ENCODE data around the gene OSBPL10. TPM values are rescaled to one million over a fixed set of nuclear protein-coding genes. Genes with fewer than 3 reads are reported as not detected.

Gene OSBPL10
- polyA plus RNA-seq, 1 donor = 12.4 TPM

DNA sequence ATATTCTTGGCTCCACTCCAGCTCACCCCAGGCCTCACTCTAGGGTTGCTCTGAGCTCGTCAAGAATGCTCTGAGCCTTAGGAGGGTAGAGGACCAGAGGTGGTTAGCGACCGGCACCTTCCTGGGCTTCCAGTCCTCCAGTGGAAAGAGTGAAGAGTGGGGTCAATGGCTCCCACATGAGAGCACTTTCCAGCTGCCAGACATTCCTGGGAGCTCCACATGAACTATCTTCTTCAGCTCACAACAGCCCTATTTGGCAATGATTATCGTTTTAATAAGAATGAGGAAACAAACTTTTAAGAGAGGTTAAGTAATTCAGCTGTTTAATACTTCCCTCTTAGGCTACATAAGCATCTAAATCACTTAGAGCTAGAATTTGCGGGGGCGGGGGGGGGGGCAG, 309.1 kb downstream of the OSBPL10 start:
- no CpG with 5 or more reads among the region's 6 CpGs for WGBS (ENCODE audit: insufficient coverage, low lambda C conversion rate)
- H3K4me1 ChIP-seq (ENCODE audit: control insufficient read depth, insufficient read depth, low read length) = peaks cover 5% of the 10 kb centered on the region
- no peaks in the 10 kb centered on the region for H3K9me3 ChIP-seq (ENCODE audit: control insufficient read depth, low read depth, low read length)
- no peak overlapping the region for H3K27ac ChIP-seq (ENCODE audit: low read length)
- DNase-seq = peak in 1 of 2 donors; percentile 37
- no peak overlapping the region for H3K4me3 ChIP-seq (ENCODE audit: low read length)
- peaks cover 5% of the 10 kb centered on the region for H3K36me3 ChIP-seq (ENCODE audit: control insufficient read depth, insufficient read depth, low read length)
- no peaks in the 10 kb centered on the region for H3K27me3 ChIP-seq (ENCODE audit: control insufficient read depth, insufficient read depth, low read length)

DNA sequence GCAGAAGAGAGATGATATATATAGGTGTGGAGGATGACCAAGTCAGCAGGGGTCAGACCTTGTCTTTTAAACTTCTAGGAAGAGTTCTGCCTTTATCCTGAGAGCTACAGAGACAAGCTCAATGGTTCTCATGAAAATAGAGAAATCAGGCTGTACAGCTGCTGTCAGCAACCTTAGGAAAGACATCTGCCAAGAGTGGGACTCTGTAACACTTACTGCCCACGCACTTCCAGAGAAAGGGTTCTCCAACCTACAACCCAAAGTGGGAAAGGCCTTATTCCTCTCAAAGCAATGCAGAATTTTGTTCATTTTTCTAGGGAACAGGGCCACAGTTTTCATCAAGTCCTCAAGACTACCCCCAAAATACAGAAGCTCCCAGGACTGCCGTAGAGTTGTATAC, 309.6 kb downstream of the OSBPL10 start:
- no peaks in the 10 kb centered on the region for H3K27me3 ChIP-seq (ENCODE audit: control insufficient read depth, insufficient read depth, low read length)
- WGBS (ENCODE audit: insufficient coverage, low lambda C conversion rate) = 80% methylated on average over 1 of the region's 2 CpGs
- no peaks in the 10 kb centered on the region for H3K9me3 ChIP-seq (ENCODE audit: control insufficient read depth, low read depth, low read length)
- peaks cover 6% of the 10 kb centered on the region for H3K36me3 ChIP-seq (ENCODE audit: control insufficient read depth, insufficient read depth, low read length)
- H3K4me3 ChIP-seq (ENCODE audit: low read length) = no peak overlapping the region
- no peak for DNase-seq
- no peak overlapping the region for H3K27ac ChIP-seq (ENCODE audit: low read length)
- H3K4me1 ChIP-seq (ENCODE audit: control insufficient read depth, insufficient read depth, low read length) = peaks cover 5% of the 10 kb centered on the region

DNA sequence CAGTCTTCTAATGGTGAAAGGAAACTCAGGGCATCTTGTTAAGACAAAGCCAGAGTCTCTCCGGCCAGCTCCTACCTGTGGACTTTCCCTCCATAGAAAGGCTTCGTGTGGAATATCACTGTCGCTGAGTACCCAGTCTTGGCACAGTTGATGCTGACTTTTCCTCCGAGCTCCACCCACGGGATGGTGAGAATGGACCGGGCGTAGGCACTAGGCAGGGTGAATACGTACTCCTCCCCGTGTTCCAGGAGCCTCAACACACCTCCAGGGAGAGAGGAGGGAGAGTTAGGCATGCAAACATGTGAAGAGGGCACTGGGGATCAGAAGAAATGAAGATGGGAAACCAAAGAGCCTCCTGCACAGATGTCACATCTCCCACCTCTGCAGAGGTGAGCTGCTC, 310.3 kb downstream of the OSBPL10 start:
- WGBS (ENCODE audit: insufficient coverage, low lambda C conversion rate) = no CpG with 5 or more reads among the region's 9 CpGs

DNA sequence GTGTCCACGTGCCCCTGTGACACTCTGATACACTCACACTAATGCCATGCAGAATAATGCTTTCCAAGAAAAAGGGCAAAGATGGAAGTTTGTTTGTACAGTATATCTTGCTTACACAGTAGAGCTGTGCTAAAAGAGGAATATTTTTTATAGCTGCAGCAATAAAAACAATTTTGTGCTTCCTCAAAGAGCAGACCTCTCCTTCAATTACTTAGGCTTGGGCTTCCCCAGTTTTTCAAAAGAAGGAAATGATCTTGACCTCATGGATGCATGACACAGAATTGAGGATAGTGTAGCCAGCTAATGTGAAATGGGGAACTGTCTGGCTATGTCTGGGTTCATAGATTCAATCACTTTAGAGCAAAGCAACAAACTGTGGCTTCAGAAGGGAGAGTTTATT, 310.9 kb downstream of the OSBPL10 start:
- Histone ChIP-seq H3K27me3 (ENCODE audit: control insufficient read depth, insufficient read depth, low read length) (no peaks in the 10 kb centered on the region), H3K4me3 (ENCODE audit: low read length) (no peak overlapping the region), H3K36me3 (ENCODE audit: control insufficient read depth, insufficient read depth, low read length) (peaks cover 8% of the 10 kb centered on the region), H3K4me1 (ENCODE audit: control insufficient read depth, insufficient read depth, low read length) (peaks cover 5% of the 10 kb centered on the region), H3K27ac (ENCODE audit: low read length) (no peak overlapping the region), H3K9me3 (ENCODE audit: control insufficient read depth, low read depth, low read length) (no peaks in the 10 kb centered on the region)
- peak; percentile 12 to 49 for DNase-seq
- no CpG with 5 or more reads among the region's 1 CpG for WGBS (ENCODE audit: insufficient coverage, low lambda C conversion rate)

More for the DNA sequence above, 310.3 kb downstream of the OSBPL10 start:
- Histone ChIP-seq H3K9me3 (ENCODE audit: control insufficient read depth, low read depth, low read length) (no peaks in the 10 kb centered on the region), H3K4me3 (ENCODE audit: low read length) (no peak overlapping the region), H3K4me1 (ENCODE audit: control insufficient read depth, insufficient read depth, low read length) (peaks cover 5% of the 10 kb centered on the region), H3K36me3 (ENCODE audit: control insufficient read depth, insufficient read depth, low read length) (peaks cover 6% of the 10 kb centered on the region), H3K27me3 (ENCODE audit: control insufficient read depth, insufficient read depth, low read length) (no peaks in the 10 kb centered on the region), H3K27ac (ENCODE audit: low read length) (no peak overlapping the region)
- no peak for DNase-seq

DNA sequence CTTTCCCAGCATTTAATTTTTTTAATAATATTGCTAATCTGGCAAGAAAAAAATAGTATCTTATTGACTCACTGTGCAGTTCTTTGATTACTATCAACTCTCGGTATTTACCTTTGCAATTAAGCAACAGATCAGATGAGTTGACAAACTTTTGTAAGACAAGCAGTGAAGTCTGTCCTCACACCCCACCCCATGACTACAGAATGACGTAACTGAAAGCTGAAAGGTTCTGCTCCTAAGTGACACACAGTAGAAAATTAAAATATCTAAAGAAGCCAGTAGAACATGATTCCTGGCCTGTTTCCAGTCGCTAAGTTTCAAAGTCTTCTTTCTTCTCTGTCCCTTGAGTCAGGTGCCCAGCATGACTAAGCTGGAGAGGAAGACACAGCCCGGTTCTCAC, 312.8 kb downstream of the OSBPL10 start:
- no peak overlapping the region for H3K4me3 ChIP-seq (ENCODE audit: low read length)
- no peaks in the 10 kb centered on the region for H3K27me3 ChIP-seq (ENCODE audit: control insufficient read depth, insufficient read depth, low read length)
- no peak overlapping the region for H3K27ac ChIP-seq (ENCODE audit: low read length)
- no peaks in the 10 kb centered on the region for H3K9me3 ChIP-seq (ENCODE audit: control insufficient read depth, low read depth, low read length)
- H3K4me1 ChIP-seq (ENCODE audit: control insufficient read depth, insufficient read depth, low read length) = peaks cover 5% of the 10 kb centered on the region
- WGBS (ENCODE audit: insufficient coverage, low lambda C conversion rate) = no CpG with 5 or more reads among the region's 4 CpGs
- H3K36me3 ChIP-seq (ENCODE audit: control insufficient read depth, insufficient read depth, low read length) = peaks cover 9% of the 10 kb centered on the region
- DNase-seq = peak; percentile 5 to 38

DNA sequence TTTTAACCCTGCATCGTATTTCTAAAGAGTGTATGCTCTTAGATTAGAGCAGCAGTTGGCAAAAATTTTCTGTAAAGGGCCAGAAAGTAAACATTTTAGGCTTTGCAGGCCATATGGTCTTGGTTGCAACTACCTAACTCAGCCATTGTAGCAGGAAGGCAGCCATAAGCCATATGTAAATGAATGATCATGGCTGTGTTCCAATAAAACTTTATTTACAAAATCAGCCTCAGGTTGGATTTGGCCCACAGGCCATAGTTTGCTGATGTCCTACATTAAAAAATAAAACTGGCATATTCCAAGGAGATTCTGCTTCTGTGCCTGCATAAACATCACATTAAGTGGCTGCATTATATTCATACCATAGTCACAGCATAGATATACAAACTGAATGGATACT, 313.5 kb downstream of the OSBPL10 start:
- H3K9me3 ChIP-seq (ENCODE audit: control insufficient read depth, low read depth, low read length) = no peaks in the 10 kb centered on the region
- peaks cover 9% of the 10 kb centered on the region for H3K36me3 ChIP-seq (ENCODE audit: control insufficient read depth, insufficient read depth, low read length)
- WGBS (ENCODE audit: insufficient coverage, low lambda C conversion rate) = no CpG with 5 or more reads among the region's 1 CpG
- H3K27me3 ChIP-seq (ENCODE audit: control insufficient read depth, insufficient read depth, low read length) = no peaks in the 10 kb centered on the region
- no peak overlapping the region for H3K4me3 ChIP-seq (ENCODE audit: low read length)
- no peak overlapping the region for H3K27ac ChIP-seq (ENCODE audit: low read length)
- H3K4me1 ChIP-seq (ENCODE audit: control insufficient read depth, insufficient read depth, low read length) = peaks cover 5% of the 10 kb centered on the region
- DNase-seq = no peak

DNA sequence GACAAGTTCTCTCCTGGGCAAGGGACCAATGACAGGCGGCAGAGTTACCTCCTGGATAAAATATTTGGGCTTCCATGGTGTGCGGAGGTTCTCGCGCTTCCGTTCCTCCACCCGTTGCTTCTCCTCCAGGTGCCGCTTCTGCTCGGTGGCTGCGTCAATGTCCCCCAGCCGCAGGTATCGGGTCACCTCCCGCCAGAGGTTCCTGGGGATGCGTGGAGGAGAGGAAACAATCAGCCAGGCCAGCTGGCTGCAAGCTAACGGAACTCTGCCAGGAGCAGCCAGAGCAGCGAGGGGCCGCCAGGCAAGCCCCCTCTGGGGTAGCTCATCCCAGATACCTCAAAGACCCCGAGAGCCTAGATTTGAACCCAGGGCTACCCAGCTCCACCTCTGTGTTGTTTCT, 317.0 kb downstream of the OSBPL10 start:
- no peaks in the 10 kb centered on the region for H3K27me3 ChIP-seq (ENCODE audit: control insufficient read depth, insufficient read depth, low read length)
- no peak overlapping the region for H3K4me3 ChIP-seq (ENCODE audit: low read length)
- H3K36me3 ChIP-seq (ENCODE audit: control insufficient read depth, insufficient read depth, low read length) = peaks cover 11% of the 10 kb centered on the region
- H3K4me1 ChIP-seq (ENCODE audit: control insufficient read depth, insufficient read depth, low read length) = no peaks in the 10 kb centered on the region
- no peaks in the 10 kb centered on the region for H3K9me3 ChIP-seq (ENCODE audit: control insufficient read depth, low read depth, low read length)
- no peak for DNase-seq
- WGBS (ENCODE audit: insufficient coverage, low lambda C conversion rate) = 100% methylated on average over 1 of the region's 17 CpGs
- no peak overlapping the region for H3K27ac ChIP-seq (ENCODE audit: low read length)

DNA sequence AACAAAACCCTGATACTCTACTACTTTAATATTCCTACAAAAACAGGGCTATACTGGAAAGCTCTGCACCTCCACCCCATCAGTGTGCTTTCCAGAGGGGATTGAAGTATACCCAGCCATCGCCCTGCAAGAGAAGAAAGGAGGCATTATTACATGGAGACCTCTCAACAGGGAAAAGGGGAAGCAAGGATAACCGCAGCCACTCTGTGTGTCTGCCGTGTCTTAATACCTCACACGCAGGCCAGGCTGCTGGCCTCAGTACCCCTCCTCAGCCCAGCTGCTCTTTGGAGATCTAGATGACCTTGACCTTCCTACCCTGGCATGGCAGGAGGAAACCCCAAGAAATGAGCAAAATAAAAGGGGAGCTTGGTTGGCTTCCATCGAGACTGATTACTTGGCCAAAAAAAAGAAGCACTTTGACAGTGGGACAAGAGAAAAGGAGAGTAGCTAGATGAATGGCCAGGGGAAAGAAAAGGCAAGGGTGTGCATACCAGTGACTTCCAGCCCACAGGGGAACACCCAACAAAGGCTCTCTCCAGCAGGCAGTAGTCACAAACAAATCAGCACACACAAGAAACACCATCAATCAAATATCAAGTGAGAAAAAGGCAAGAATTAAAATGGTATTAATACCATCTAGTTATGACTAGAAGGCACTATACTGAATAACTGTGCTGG, 318.9 kb downstream of the OSBPL10 start:
- H3K9me3 ChIP-seq (ENCODE audit: control insufficient read depth, low read depth, low read length) = no peaks in the 10 kb centered on the region
- no peak overlapping the region for H3K27ac ChIP-seq (ENCODE audit: low read length)
- no peaks in the 10 kb centered on the region for H3K27me3 ChIP-seq (ENCODE audit: control insufficient read depth, insufficient read depth, low read length)
- no CpG with 5 or more reads among the region's 5 CpGs for WGBS (ENCODE audit: insufficient coverage, low lambda C conversion rate)
- peaks cover 8% of the 10 kb centered on the region for H3K36me3 ChIP-seq (ENCODE audit: control insufficient read depth, insufficient read depth, low read length)
- DNase-seq = no peak
- no peaks in the 10 kb centered on the region for H3K4me1 ChIP-seq (ENCODE audit: control insufficient read depth, insufficient read depth, low read length)
- no peak overlapping the region for H3K4me3 ChIP-seq (ENCODE audit: low read length)

DNA sequence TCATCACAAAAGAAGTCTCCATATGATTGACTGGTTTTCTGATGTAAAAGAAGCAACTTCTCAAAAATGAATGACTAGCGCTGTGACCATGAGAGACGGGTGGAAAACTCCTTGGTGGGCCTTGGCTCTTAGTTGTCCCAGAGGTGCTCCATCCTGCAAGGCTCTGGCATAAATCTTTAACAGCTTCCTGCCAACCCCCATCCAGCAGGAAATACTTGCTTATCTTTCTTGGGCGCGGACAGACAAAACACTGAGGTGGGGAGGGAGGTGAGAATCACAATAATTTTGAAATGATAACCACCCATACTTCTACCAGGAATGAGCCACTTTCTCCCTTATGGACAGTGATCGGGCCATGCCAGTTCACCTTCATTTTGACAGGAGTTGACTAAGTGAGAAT, 319.8 kb downstream of the OSBPL10 start:
- Histone ChIP-seq H3K9me3 (ENCODE audit: control insufficient read depth, low read depth, low read length) (peaks cover 3% of the 10 kb centered on the region), H3K27me3 (ENCODE audit: control insufficient read depth, insufficient read depth, low read length) (no peaks in the 10 kb centered on the region), H3K4me3 (ENCODE audit: low read length) (no peak overlapping the region), H3K36me3 (ENCODE audit: control insufficient read depth, insufficient read depth, low read length) (peaks cover 5% of the 10 kb centered on the region), H3K27ac (ENCODE audit: low read length) (no peak overlapping the region), H3K4me1 (ENCODE audit: control insufficient read depth, insufficient read depth, low read length) (no peaks in the 10 kb centered on the region)
- WGBS (ENCODE audit: insufficient coverage, low lambda C conversion rate) = no CpG with 5 or more reads among the region's 5 CpGs
- DNase-seq = no peak

DNA sequence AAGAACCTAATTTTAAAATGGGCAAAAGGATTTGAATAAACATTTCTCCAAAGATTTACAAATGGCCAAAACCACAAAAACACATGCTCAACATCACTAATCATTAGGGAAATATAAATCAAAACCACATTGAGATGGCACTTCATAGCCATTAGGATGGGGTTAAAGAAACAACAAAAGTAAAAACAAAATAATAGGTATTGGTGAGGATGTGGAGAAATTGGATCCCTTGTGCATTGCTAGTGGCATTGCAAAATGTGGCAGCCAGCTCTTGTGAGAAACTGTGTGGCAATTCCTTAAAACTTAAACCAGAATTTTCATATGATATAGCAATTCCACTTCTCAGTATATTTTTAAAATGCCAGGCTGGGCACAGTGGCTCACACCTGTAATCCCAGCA, 321.8 kb downstream of the OSBPL10 start:
- no peaks in the 10 kb centered on the region for H3K4me1 ChIP-seq (ENCODE audit: control insufficient read depth, insufficient read depth, low read length)
- no peak for DNase-seq
- H3K9me3 ChIP-seq (ENCODE audit: control insufficient read depth, low read depth, low read length) = peaks cover 13% of the 10 kb centered on the region
- H3K36me3 ChIP-seq (ENCODE audit: control insufficient read depth, insufficient read depth, low read length) = peaks cover 2% of the 10 kb centered on the region
- no peaks in the 10 kb centered on the region for H3K27me3 ChIP-seq (ENCODE audit: control insufficient read depth, insufficient read depth, low read length)
- H3K27ac ChIP-seq (ENCODE audit: low read length) = no peak overlapping the region
- H3K4me3 ChIP-seq (ENCODE audit: low read length) = no peak overlapping the region

DNA sequence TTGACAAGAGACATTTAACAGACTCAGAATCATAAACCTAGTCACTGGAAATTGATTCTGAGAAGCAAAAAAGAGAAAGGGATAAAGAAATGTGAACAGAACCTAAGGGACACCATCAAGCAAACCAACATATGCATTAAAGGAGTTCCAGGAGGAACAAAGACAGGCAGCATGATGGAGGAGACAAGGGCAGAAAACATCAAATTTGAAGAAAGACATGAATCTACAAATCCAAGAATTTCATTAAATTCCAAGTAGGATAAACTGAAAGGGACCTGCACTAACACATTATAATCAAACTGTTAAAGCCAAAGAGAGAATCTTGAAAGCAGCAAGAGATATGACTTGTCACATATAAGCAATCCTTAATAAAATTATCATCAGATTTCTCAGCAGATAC, 326.1 kb downstream of the OSBPL10 start:
- Histone ChIP-seq H3K27ac (ENCODE audit: low read length) (no peak overlapping the region), H3K36me3 (ENCODE audit: control insufficient read depth, insufficient read depth, low read length) (no peaks in the 10 kb centered on the region), H3K4me1 (ENCODE audit: control insufficient read depth, insufficient read depth, low read length) (no peaks in the 10 kb centered on the region), H3K27me3 (ENCODE audit: control insufficient read depth, insufficient read depth, low read length) (no peaks in the 10 kb centered on the region), H3K9me3 (ENCODE audit: control insufficient read depth, low read depth, low read length) (peaks cover 37% of the 10 kb centered on the region), H3K4me3 (ENCODE audit: low read length) (no peak overlapping the region)
- DNase-seq = no peak

Data from large intestine (tissue), 3 donors.